Measurements from ENCODE around the gene ITPR1.
A peak's percentile ranks its signal among the peaks of the same experiment; 100 is the strongest.

The ITPR1 gene

GRCh38 chr3:4533489-4534443 is 40.6 kb downstream of the ITPR1 start:
- peak; percentile 44 for DNase-seq (ENCODE audit: low read depth)

GRCh38 chr3:4534906-4535305 is 41.8 kb downstream of the ITPR1 start:
- DNase-seq (ENCODE audit: low read depth): no peak

- DNase-seq (ENCODE audit: low read depth): no peak
Observed at GRCh38 chr3:4536260-4536659, 43.1 kb downstream of the ITPR1 start.

- DNase-seq (ENCODE audit: low read depth): no peak
Observed at GRCh38 chr3:4540267-4540666, 47.1 kb downstream of the ITPR1 start.

- DNase-seq (ENCODE audit: low read depth): no peak
Observed at GRCh38 chr3:4543110-4543509, 50.0 kb downstream of the ITPR1 start.

- DNase-seq (ENCODE audit: low read depth): peak; percentile 8
Observed at GRCh38 chr3:4546346-4547178, 53.4 kb downstream of the ITPR1 start.

- DNase-seq (ENCODE audit: low read depth): peak; percentile 21
Observed at GRCh38 chr3:4547799-4548198, 54.7 kb downstream of the ITPR1 start.

GRCh38 chr3:4548356-4548755 is 55.2 kb downstream of the ITPR1 start:
- DNase-seq (ENCODE audit: low read depth): no peak

GRCh38 chr3:4548780-4549179 is 55.6 kb downstream of the ITPR1 start:
- no peak for DNase-seq (ENCODE audit: low read depth)

- no peak for DNase-seq (ENCODE audit: low read depth)
Observed at GRCh38 chr3:4549896-4550295, 56.7 kb downstream of the ITPR1 start.

- no peak for DNase-seq (ENCODE audit: low read depth)
Observed at GRCh38 chr3:4551051-4551711, 58.0 kb downstream of the ITPR1 start.

- no peak for DNase-seq (ENCODE audit: low read depth)
Observed at GRCh38 chr3:4551794-4552442, 58.8 kb downstream of the ITPR1 start.

- DNase-seq (ENCODE audit: low read depth): no peak
Observed at GRCh38 chr3:4552811-4553210, 59.7 kb downstream of the ITPR1 start.

- DNase-seq (ENCODE audit: low read depth): peak; percentile 38
Observed at GRCh38 chr3:4561661-4562060, 68.5 kb downstream of the ITPR1 start.

GRCh38 chr3:4562595-4562994 is 69.4 kb downstream of the ITPR1 start:
- DNase-seq (ENCODE audit: low read depth): no peak

- no peak for DNase-seq (ENCODE audit: low read depth)
Observed at GRCh38 chr3:4564270-4564669, 71.1 kb downstream of the ITPR1 start.

GRCh38 chr3:4564928-4565586 is 71.9 kb downstream of the ITPR1 start:
- DNase-seq (ENCODE audit: low read depth): no peak

GRCh38 chr3:4565809-4566501 is 72.8 kb downstream of the ITPR1 start:
- no peak for DNase-seq (ENCODE audit: low read depth)

GRCh38 chr3:4568841-4569240 is 75.7 kb downstream of the ITPR1 start:
- no peak for DNase-seq (ENCODE audit: low read depth)

- DNase-seq (ENCODE audit: low read depth): no peak
Observed at GRCh38 chr3:4570840-4571621, 77.9 kb downstream of the ITPR1 start.
